ENCODE data around the gene DOCK4.

Gene DOCK4

DNA sequence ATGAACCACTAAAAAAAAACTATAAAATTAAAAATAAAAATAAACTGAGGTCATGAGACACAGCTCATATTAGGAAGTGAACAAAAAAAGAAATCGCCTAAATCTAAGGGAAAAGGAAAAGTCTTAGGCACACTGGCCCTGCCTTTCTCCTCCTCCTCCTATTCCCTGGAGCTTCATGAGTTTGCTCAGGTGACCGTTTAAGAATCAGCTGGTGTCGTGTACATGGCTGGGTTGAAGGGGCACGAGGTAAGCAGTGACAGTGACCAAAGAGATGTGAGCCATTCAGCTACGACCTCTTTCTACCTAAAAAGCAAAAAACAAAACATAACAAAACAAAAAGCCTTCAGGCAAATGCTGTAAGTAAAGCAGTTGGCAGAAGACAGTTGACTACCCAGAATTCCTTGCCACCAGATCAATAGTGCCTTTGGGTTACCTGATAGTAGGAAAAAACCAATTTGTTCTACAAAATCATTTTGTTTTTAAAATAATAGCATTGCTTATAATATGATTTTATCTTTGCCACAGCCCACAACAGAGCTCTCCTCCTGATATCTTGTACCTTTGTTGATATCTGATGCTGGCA lies 135.4 kb downstream of the DOCK4 start:
- Mint-ChIP-seq H3K9me3 (peaks cover 10% of the 10 kb centered on the region), H3K36me3 (ENCODE audit: low read depth) (peaks cover 10% of the 10 kb centered on the region), H3K4me3 (no peak overlapping the region), H3K27ac (no peak overlapping the region), H3K27me3 (ENCODE audit: low read depth) (no peaks in the 10 kb centered on the region), H3K4me1 (no peaks in the 10 kb centered on the region)
- TF ChIP-seq, protein P1, sequence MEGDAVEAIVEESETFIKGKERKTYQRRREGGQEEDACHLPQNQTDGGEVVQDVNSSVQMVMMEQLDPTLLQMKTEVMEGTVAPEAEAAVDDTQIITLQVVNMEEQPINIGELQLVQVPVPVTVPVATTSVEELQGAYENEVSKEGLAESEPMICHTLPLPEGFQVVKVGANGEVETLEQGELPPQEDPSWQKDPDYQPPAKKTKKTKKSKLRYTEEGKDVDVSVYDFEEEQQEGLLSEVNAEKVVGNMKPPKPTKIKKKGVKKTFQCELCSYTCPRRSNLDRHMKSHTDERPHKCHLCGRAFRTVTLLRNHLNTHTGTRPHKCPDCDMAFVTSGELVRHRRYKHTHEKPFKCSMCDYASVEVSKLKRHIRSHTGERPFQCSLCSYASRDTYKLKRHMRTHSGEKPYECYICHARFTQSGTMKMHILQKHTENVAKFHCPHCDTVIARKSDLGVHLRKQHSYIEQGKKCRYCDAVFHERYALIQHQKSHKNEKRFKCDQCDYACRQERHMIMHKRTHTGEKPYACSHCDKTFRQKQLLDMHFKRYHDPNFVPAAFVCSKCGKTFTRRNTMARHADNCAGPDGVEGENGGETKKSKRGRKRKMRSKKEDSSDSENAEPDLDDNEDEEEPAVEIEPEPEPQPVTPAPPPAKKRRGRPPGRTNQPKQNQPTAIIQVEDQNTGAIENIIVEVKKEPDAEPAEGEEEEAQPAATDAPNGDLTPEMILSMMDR (IDR thresholded peaks at IDR 0.05; ENCODE audit: unreplicated experiment in 3 of 3), result no peak

DNA sequence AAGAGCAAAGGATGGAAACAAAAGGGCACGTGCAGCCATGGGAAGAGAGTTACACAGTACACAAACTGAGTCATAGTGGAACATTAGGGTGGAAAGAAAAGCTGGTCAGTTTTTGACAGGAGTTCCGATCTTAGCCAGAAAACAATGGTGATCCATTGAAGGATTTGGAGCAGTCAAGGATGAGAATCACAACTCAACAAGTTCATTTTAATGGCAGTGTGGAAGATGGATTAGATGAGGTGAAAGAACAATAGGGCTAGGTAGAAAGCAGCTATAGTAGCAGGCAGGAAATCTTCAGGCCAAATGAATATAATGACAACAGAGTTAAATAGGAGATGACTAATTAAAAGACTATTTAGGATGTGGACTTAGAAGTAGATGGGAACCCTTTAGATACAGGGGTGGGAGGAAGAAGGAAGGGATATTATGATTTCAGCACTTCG lies 136.3 kb downstream of the DOCK4 start:
- TF ChIP-seq, protein P1 (IDR thresholded peaks at IDR 0.05; ENCODE audit: unreplicated experiment in 3 of 3), result no peak
- no peaks in the 10 kb centered on the region for H3K27me3 Mint-ChIP-seq (ENCODE audit: low read depth)
- H3K9me3 Mint-ChIP-seq, result peaks cover 8% of the 10 kb centered on the region
- no peaks in the 10 kb centered on the region for H3K4me1 Mint-ChIP-seq
- H3K4me3 Mint-ChIP-seq, result no peak overlapping the region
- no peak overlapping the region for H3K27ac Mint-ChIP-seq
- peaks cover 6% of the 10 kb centered on the region for H3K36me3 Mint-ChIP-seq (ENCODE audit: low read depth)

DNA sequence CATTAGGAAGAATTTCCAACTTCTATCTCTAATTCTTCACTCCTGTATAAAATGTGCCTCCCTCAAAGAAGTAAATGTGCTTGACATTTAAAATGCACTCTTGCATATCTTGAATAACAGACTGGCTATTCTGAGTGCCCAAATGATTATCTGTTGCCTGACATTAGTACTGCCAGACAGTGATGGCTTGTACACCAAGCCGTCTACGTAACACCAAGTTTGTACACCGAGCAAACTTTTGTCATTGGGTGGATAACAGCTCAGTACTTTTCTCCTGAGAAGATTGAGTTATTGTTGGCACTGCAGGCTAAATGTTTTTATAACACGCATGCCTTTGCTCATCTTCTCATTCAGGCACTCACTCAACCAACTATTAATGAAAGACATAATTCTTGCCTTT lies 137.2 kb downstream of the DOCK4 start:
- Mint-ChIP-seq H3K27ac (no peak overlapping the region), H3K27me3 (ENCODE audit: low read depth) (no peaks in the 10 kb centered on the region), H3K4me3 (no peak overlapping the region), H3K9me3 (peaks cover 2% of the 10 kb centered on the region), H3K36me3 (ENCODE audit: low read depth) (no peaks in the 10 kb centered on the region), H3K4me1 (no peaks in the 10 kb centered on the region)
- TF ChIP-seq, protein P1 (IDR thresholded peaks at IDR 0.05; ENCODE audit: unreplicated experiment in 3 of 3), result no peak

DNA sequence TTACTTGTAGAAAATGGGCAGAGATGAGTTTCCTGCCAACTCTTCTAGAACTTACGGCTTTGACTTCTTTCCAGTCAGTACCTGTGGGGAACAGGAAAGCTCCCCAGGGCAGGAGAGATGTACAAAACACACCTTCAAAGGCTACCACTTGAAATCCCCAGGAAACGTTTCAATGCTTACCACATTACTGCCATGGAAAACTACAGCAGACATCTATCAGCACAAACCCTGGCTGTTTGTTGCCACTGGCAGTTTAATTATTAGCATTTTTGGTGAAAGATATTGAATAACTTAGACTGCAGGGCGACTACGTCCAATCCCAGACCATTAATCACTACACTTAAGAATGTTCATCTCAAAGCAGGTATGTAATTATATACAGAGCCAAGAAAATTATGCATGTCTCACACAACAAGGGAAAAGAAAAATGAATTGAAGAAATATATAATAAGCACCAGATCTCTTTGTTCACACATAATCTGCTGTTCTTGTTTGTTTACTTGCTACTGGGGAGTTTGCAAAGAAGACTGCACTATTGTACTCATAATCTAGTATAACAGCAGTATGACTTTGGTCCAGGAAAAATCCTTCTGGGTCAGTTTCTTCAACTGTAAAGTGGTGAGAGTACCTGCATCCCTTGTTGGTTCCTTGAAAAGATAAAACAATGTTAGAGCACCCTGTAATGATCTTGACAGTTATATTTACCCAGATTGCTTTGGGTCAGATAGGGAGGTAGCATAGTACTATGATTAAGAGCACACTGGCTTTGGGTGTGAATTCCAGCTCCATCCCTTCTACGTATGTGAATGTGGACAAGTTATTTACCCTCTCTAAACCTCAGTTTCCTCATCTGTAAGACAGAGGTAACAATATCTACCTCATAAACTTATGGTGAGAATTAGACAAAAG lies 138.3 kb downstream of the DOCK4 start:
- TF ChIP-seq, protein P1 (IDR thresholded peaks at IDR 0.05; ENCODE audit: unreplicated experiment in 3 of 3), result no peak
- no peaks in the 10 kb centered on the region for H3K36me3 Mint-ChIP-seq (ENCODE audit: low read depth)
- no peak overlapping the region for H3K4me3 Mint-ChIP-seq
- peak overlapping the region; percentile 2 to 6 (median 5) for H3K27ac Mint-ChIP-seq
- no peaks in the 10 kb centered on the region for H3K27me3 Mint-ChIP-seq (ENCODE audit: low read depth)
- no peaks in the 10 kb centered on the region for H3K4me1 Mint-ChIP-seq
- H3K9me3 Mint-ChIP-seq, result peaks cover 2% of the 10 kb centered on the region

DNA sequence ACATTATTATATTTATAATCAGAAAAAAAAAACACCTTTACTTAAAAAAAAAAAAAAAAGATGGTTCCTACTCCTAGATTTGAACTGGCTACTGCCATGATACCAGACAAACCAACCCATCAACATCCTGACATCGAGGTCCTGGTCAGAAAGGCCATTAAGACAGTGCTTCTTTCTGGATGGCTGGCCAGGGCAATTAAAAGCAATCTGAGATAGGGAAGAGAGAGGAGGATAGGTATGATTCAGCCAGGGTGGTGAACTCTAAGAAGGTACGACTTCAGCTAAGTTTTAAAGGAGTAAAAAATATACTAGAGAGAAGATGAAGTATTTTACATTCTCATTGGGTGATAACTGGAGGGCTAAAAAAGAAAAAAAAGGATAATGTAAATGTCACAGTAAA lies 139.0 kb downstream of the DOCK4 start:
- peak overlapping the region; percentile 2 to 6 (median 5) for H3K27ac Mint-ChIP-seq
- H3K36me3 Mint-ChIP-seq (ENCODE audit: low read depth), result no peaks in the 10 kb centered on the region
- no peak overlapping the region for H3K4me3 Mint-ChIP-seq
- H3K27me3 Mint-ChIP-seq (ENCODE audit: low read depth), result no peaks in the 10 kb centered on the region
- no peaks in the 10 kb centered on the region for H3K4me1 Mint-ChIP-seq
- TF ChIP-seq, protein P1 (IDR thresholded peaks at IDR 0.05; ENCODE audit: unreplicated experiment in 3 of 3), result no peak
- no peaks in the 10 kb centered on the region for H3K9me3 Mint-ChIP-seq
